Type B pancreatic cell (in vitro differentiated cells): ENCODE measurements around the gene NOS1AP. TPM values are rescaled to one million over a fixed set of nuclear protein-coding genes. Genes with fewer than 3 reads are reported as not detected.
"Not testable (repeated sequence)": the region's sequence is repeated elsewhere in the genome, so short reads cannot be mapped to it uniquely, and the experiment has no call there.

Experiments used
- DNase-seq: peaks from one replicate; pipeline ENCODE4 v3.0.0; 2021; ENCODE audit warnings: mixed read lengths; ENCODE audit not compliant: unreplicated experiment; ENCODE audit errors: extremely low spot score
- H3K27ac Mint-ChIP-seq: 2 replicates; pipeline ENCODE4 v1.8.0; 2021; ENCODE audit warnings: mild to moderate bottlenecking, mixed read lengths
- H3K27me3 Mint-ChIP-seq: 2 replicates; pipeline ENCODE4 v1.8.0; 2021; ENCODE audit warnings: mixed read lengths
- H3K36me3 Mint-ChIP-seq: 2 replicates; pipeline ENCODE4 v1.8.0; 2021; ENCODE audit warnings: mixed read lengths
- H3K4me1 Mint-ChIP-seq: one replicate; pipeline ENCODE4 v1.8.0; 2021; ENCODE audit warnings: mixed read lengths; ENCODE audit not compliant: unreplicated experiment
- H3K4me3 Mint-ChIP-seq: 2 replicates; pipeline ENCODE4 v1.8.0; 2021; ENCODE audit warnings: mild to moderate bottlenecking, mixed read lengths
- H3K9me3 Mint-ChIP-seq: 2 replicates; pipeline ENCODE4 v1.8.0; 2021; ENCODE audit warnings: mixed read lengths
- total RNA-seq: library from RNA; stranded (reverse); gene quantifications from 2 replicates; pipeline ENCODE4 v1.2.1, GENCODE V29; 2021; ENCODE audit warnings: low replicate concordance
- TF ChIP-seq, protein P1 (sequence below): fragments of 200-600 bp; sonication (generic); conservative IDR thresholded peaks from 2 replicates; pipeline ENCODE4 v1.5.0; 2021; ENCODE audit warnings: antibody characterized with exemption, mild to moderate bottlenecking

Gene NOS1AP
- total RNA-seq, 1 donor from 2014 or later, result 10.4 TPM

DNA sequence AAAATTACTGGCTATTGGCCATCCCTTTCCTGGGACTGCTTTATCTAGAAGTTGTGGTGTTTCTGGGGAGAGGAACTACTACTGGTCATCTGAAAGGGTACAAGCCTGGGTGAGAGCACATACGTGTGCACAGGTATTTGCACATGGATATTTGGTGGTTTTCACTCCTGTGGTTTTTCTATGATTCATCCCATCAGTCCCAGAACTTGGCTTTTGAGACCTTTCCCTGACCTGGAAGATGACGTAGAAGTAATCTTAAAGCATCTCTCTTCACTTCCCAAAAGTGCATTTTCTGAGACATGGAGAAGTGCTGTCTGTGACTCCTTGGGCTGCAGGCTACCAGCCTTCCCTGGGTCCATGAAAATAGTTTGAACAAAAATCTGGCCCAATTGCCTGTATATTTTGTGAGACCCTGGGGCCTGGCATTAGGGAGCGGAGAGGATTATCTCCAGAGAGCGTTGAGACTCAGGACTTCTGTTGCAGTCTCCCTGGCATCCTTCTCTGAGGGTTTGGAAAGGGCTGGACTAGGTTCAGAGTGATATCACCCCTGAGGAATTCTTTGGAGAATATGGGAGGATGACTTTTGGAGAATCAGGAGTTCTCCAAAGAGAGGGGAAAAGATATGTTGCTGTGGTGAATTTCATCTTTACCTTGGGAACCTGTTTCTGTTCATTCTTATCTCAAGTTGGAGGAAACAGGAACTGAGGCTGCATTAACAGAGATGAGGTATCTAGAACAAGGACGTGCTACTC is 130.8 kb downstream of the NOS1AP start:
- H3K36me3 Mint-ChIP-seq, result no peaks in the 10 kb centered on the region
- no peak overlapping the region for H3K4me3 Mint-ChIP-seq
- TF ChIP-seq, protein P1, sequence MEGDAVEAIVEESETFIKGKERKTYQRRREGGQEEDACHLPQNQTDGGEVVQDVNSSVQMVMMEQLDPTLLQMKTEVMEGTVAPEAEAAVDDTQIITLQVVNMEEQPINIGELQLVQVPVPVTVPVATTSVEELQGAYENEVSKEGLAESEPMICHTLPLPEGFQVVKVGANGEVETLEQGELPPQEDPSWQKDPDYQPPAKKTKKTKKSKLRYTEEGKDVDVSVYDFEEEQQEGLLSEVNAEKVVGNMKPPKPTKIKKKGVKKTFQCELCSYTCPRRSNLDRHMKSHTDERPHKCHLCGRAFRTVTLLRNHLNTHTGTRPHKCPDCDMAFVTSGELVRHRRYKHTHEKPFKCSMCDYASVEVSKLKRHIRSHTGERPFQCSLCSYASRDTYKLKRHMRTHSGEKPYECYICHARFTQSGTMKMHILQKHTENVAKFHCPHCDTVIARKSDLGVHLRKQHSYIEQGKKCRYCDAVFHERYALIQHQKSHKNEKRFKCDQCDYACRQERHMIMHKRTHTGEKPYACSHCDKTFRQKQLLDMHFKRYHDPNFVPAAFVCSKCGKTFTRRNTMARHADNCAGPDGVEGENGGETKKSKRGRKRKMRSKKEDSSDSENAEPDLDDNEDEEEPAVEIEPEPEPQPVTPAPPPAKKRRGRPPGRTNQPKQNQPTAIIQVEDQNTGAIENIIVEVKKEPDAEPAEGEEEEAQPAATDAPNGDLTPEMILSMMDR, result no peak
- H3K9me3 Mint-ChIP-seq, result no peaks in the 10 kb centered on the region
- no peak overlapping the region for H3K27ac Mint-ChIP-seq
- no peak for DNase-seq
- H3K27me3 Mint-ChIP-seq, result no peaks in the 10 kb centered on the region
- H3K4me1 Mint-ChIP-seq, result peaks cover 14% of the 10 kb centered on the region

DNA sequence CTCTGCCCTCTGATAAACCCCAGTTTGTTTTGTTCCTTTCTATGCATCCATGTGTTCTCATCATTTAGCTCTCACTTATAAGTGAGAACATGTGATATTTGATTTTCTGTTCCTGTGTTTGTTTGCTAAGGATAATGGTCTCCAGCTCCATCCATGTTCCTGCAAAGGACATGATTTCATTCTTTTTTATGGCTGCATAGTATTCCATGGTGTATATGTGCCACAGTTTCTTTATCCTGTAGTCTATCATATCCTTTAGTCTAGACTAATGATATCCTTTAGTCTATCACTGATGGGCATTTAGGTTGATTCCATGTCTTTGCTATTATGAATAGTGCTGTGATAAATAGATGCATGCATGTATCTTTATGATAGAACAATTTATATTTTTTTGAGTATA is 131.6 kb downstream of the NOS1AP start:
- not testable (repeated sequence) for H3K36me3 Mint-ChIP-seq, DNase-seq, H3K4me3 Mint-ChIP-seq, H3K27ac Mint-ChIP-seq, H3K9me3 Mint-ChIP-seq, H3K27me3 Mint-ChIP-seq
- H3K4me1 Mint-ChIP-seq, result peaks cover 14% of the 10 kb centered on the region

DNA sequence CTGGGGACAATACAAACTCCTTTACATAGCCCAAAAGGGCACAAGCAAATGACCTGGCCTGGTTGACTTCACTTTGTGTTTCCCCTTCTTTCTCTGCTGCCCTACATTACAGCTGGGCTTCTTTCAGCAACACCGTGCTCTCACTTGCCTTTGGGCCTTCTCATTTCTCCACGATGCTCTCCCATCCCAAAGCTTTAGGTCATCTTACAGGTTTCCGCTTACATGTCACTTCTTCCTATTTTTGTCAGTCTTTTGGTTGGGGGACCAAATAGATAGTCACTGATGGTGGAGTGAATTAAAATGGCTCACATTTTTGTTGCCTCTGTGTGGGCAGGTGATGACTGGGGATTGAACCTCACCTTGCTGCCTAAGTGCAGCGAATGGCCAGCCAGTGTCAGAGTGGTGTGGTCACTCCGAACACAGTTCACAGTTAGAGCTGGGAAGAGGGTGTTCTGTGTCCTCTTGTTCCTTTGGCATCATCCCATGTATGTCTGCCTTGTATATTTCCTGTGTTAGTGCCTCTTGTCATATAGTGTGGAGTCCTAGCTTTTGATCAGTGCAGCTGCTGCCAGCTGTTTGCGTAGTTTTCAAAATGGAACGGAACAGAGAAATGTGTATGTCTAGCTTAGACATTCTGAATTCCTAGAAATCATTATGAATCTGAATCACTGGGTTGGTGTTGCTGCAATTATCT is 134.8 kb downstream of the NOS1AP start:
- H3K27ac Mint-ChIP-seq, result no peak overlapping the region
- no peaks in the 10 kb centered on the region for H3K9me3 Mint-ChIP-seq
- H3K27me3 Mint-ChIP-seq, result no peaks in the 10 kb centered on the region
- TF ChIP-seq, protein P1, result no peak
- H3K36me3 Mint-ChIP-seq, result no peaks in the 10 kb centered on the region
- no peak overlapping the region for H3K4me3 Mint-ChIP-seq
- H3K4me1 Mint-ChIP-seq, result peaks cover 10% of the 10 kb centered on the region
- no peak for DNase-seq

DNA sequence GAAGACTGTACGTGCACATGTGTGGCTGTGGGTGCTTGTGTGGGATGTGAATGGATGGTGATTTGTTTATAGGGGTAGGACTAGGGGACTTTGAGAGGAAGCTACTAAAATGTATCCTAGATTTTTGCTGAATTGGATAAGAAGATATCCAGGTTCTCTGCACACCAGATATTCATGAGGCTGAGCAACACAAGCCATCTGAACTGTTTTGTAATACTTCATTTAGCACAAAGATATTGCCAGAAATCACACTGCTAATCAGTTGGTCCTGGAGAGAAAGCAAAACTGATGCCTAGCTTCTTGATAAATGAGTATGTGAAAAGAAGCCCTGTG is 135.3 kb downstream of the NOS1AP start:
- Mint-ChIP-seq H3K27ac (no peak overlapping the region), H3K9me3 (no peaks in the 10 kb centered on the region), H3K4me3 (no peak overlapping the region), H3K27me3 (no peaks in the 10 kb centered on the region), H3K4me1 (peaks cover 10% of the 10 kb centered on the region), H3K36me3 (no peaks in the 10 kb centered on the region)
- no peak for DNase-seq
- TF ChIP-seq, protein P1, result no peak

DNA sequence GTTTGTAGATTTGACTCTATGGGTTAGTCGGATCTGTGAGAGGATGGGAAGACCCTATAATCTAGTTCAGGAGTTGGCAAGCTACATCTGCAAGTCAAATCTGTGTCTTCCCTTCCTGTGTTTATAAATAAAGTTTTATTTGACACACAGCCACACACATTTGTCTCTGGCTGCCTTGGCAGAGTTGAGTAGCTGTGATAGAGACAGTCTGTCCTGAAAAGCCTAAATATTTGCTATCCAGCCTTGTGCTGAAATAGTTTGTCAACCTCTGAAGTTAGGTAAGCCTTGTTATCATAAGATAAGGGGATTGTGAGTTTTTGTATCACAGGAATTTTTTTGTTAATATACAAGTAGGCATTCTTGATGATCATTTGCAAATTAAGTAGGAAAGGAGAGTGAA is 136.8 kb downstream of the NOS1AP start:
- TF ChIP-seq, protein P1, result no peak
- H3K27ac Mint-ChIP-seq, result no peak overlapping the region
- H3K4me1 Mint-ChIP-seq, result peaks cover 10% of the 10 kb centered on the region
- H3K36me3 Mint-ChIP-seq, result no peaks in the 10 kb centered on the region
- no peak overlapping the region for H3K4me3 Mint-ChIP-seq
- no peaks in the 10 kb centered on the region for H3K9me3 Mint-ChIP-seq
- no peaks in the 10 kb centered on the region for H3K27me3 Mint-ChIP-seq
- no peak for DNase-seq
